Kasumi-1 (cell line): ENCODE results near the gene LCK.

Experiments
- DNase-seq, 2 experiments: peaks; one replicate each; lab custom pipeline; 2025; lab: John Stamatoyannopoulos, UW

Gene LCK

DNA sequence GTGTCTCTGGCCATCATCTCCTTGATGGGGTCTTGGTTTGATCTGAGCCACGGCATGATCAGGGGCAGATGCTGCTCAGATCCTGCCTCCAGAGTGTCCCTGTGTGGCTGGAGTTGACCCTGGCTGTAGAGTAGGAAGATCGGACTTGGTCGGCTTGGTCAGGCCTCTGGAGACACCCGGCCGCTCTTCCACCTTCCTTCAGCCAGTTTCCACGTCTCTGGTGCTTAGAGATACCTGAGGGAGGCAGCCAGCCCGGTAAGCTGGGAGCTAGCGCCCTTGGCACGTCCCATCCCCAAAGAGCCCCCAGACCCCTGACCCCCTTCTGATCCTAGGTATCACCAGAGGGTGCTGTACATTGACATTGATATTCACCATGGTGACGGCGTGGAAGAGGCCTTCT, 76.1 kb downstream of the LCK start:
- no peak for DNase-seq

GRCh38 chr1:32329931-32330466, 78.9 kb downstream of the LCK start:
- DNase-seq = no peak

GRCh38 chr1:32330558-32331151, 79.6 kb downstream of the LCK start:
- no peak for DNase-seq

- no peak for DNase-seq
Measured at GRCh38 chr1:32331549-32331948, 80.5 kb downstream of the LCK start.

DNA sequence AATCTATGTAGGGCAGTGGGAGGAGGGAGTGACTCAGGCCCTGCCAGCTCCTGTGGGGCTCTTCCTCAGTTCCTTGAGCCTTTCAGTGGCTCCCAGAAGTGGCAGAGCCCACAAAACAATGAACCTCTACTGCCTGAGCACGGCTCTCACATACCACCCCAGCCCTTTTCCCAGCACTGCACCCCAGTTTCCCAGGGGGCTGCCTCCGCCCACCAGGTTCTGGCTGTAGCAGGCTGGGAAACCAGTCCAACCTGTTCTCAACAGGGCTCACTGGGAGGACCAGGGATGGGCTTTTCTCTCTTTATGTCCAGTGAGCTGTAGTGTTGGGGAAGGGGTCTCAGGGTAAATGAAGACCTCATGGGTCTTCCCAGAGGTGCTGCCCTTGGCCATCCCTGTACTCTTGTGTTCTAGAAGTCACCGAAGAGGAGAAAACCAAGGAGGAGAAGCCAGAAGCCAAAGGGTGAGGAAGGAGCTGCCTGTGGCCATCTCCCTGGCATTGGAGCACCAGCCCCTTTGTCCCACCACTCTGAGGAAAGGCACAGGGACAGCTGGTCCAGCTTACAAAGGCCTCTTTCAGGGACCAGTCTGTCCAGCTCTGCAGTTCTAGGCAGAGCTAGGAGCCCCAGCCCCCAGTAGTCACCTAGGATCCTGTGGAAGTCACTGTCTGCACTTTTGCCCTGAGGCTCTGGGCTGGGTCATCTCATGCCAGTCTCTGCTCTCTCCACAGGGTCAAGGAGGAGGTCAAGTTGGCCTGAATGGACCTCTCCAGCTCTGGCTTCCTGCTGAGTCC, 81.4 kb downstream of the LCK start:
- no peak for DNase-seq

DNA sequence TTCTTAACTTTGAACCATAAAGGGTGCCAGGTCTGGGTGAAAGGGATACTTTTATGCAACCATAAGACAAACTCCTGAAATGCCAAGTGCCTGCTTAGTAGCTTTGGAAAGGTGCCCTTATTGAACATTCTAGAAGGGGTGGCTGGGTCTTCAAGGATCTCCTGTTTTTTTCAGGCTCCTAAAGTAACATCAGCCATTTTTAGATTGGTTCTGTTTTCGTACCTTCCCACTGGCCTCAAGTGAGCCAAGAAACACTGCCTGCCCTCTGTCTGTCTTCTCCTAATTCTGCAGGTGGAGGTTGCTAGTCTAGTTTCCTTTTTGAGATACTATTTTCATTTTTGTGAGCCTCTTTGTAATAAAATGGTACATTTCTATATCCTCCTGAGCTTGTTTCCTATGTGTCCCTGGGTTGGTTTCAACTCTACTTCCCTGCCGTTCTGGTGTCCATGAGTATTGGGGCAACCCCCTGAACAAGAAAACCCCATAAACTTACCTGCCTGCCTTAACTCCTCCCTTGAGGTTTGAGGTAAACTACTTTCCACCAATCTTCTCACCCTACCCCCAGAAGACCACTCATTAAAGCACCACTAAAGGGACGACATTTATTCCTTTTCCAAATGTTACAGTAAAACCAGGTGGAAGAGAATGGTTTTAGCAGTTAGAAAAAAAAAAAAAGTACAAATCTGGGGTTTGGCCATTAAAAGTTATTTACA, 82.3 kb downstream of the LCK start:
- no peak for DNase-seq

- DNase-seq = no peak
Measured at GRCh38 chr1:32334274-32334861, 83.3 kb downstream of the LCK start.

GRCh38 chr1:32334864-32335534, 83.9 kb downstream of the LCK start:
- DNase-seq = peak; percentile 33 to 41

- DNase-seq = no peak
Measured at GRCh38 chr1:32335535-32335789, 84.4 kb downstream of the LCK start.
